Measurements from ENCODE around the gene RBMXL2.

RBMXL2 gene

DNA sequence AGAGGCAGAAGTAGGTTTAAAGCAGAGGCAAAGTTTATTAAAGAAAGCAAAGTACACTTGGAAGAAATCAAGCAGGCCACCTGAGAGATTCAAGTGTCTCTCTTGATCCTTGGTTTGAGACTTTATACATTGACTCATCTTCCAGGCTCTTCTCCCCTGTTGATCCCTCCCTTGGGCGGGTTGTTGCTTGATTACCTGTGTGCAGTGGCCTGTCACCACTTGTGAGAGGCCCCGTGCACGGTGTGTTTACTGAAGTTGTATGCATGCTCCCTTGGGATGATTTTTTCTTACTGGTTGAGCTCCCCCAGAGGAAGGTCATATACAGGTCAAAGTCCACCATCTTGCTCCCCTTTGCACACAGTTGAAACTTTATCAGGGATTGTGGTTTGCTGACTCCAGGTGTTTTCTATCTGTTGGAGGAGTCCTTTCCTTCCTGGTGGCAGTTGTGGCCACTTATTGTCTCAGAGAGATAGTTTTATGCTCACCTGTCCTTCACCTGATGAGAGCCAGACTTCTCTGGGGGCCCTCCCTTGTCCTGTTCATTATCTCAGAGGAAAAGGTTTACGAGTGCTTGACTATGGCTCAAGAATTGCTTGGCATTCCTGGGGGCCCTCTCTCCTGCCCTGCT lies 16.3 kb upstream of the RBMXL2 start:
- H3K27ac ChIP-seq, result no peak overlapping the region
- no peak for TF ChIP-seq CTCF (conservative IDR thresholded peaks at IDR 0.05)
- no peak for TF ChIP-seq ZFX (IDR thresholded peaks at IDR 0.05)

GRCh38 chr11:7077101-7077500 lies 11.7 kb upstream of the RBMXL2 start:
- H3K27ac ChIP-seq, result no peak overlapping the region
- TF ChIP-seq ZFX (IDR thresholded peaks at IDR 0.05), result no peak
- no peak for TF ChIP-seq CTCF (conservative IDR thresholded peaks at IDR 0.05)

- TF ChIP-seq CTCF (conservative IDR thresholded peaks at IDR 0.05) (no peak), ZFX (IDR thresholded peaks at IDR 0.05) (no peak)
- H3K27ac ChIP-seq, result no peak overlapping the region
Observed at GRCh38 chr11:7079545-7080135, 9.2 kb upstream of the RBMXL2 start.

GRCh38 chr11:7080900-7081299 lies 7.9 kb upstream of the RBMXL2 start:
- TF ChIP-seq ZFX (IDR thresholded peaks at IDR 0.05) (no peak), CTCF (conservative IDR thresholded peaks at IDR 0.05) (no peak)
- no peak overlapping the region for H3K27ac ChIP-seq

DNA sequence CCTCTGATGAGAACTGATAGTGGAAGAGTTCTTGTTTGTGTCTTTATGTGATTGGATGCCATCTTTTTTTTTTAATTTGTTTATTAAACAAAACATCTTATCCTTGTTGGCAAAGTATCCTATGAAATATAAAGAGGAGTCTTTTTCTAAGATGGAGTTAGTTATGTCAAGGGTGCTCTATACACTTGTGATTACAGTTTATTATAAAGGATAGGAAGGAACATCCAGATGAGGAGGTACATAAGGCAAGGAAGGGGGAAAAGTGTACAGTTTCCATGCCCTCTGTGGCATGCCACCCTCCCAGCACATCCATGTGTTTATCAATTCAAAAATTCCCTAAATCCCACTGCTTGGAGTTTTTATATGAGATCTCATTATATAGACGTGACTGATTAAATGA lies 7.4 kb upstream of the RBMXL2 start:
- TF ChIP-seq ZFX (IDR thresholded peaks at IDR 0.05) (no peak), CTCF (conservative IDR thresholded peaks at IDR 0.05) (no peak)

GRCh38 chr11:7089328-7090251 lies 792 bp downstream of the RBMXL2 start:
- TF ChIP-seq CTCF (conservative IDR thresholded peaks at IDR 0.05) (no peak), ZFX (IDR thresholded peaks at IDR 0.05) (no peak)
- no peak overlapping the region for H3K27ac ChIP-seq

More for the DNA sequence above, 7.4 kb upstream of the RBMXL2 start:
- H3K27ac ChIP-seq, result no peak overlapping the region

Data from C4-2B (cell line).